Immature natural killer cell (primary cell): ENCODE measurements around the gene MPLKIP. TPM values are rescaled to one million over a fixed set of nuclear protein-coding genes. Genes with fewer than 3 reads are reported as not detected.

Experiments
- DNase-seq, 3 donors: peaks; one replicate each; pipeline ENCODE4 v3.0.0; 2022; ENCODE audit warnings: mixed read lengths in 1 of 3
- H3K27ac Mint-ChIP-seq, 6 donors: one replicate each; pipeline ENCODE4 v1.8.0; 2020; ENCODE audit warnings: mixed read lengths in 6 of 6, mild to moderate bottlenecking in 5 of 6, inconsistent platforms in 4 of 6, moderate library complexity in 3 of 6
- H3K27me3 Mint-ChIP-seq, 3 donors: one replicate each; pipeline ENCODE4 v1.8.0; 2020 to 2021; ENCODE audit warnings: low read depth in 3 of 3, mild to moderate bottlenecking in 3 of 3, mixed read lengths in 3 of 3, moderate library complexity in 3 of 3, inconsistent platforms in 1 of 3
- H3K36me3 Mint-ChIP-seq, 3 donors: one replicate each; pipeline ENCODE4 v1.8.0; 2020; ENCODE audit warnings: mixed read lengths in 3 of 3, inconsistent platforms in 2 of 3, mild to moderate bottlenecking in 2 of 3
- H3K4me1 Mint-ChIP-seq, 2 donors: one replicate each; pipeline ENCODE4 v1.8.0; 2020; ENCODE audit warnings: inconsistent platforms in 2 of 2, mild to moderate bottlenecking in 2 of 2, mixed read lengths in 2 of 2, moderate library complexity in 1 of 2
- H3K4me3 Mint-ChIP-seq, 5 donors: one replicate each; pipeline ENCODE4 v1.8.0; 2020; ENCODE audit warnings: mild to moderate bottlenecking in 5 of 5, mixed read lengths in 5 of 5, inconsistent platforms in 3 of 5, moderate library complexity in 3 of 5
- H3K9me3 Mint-ChIP-seq, 6 donors: one replicate each; pipeline ENCODE4 v1.8.0; 2020; ENCODE audit warnings: mild to moderate bottlenecking in 6 of 6, mixed read lengths in 6 of 6, inconsistent platforms in 4 of 6, moderate library complexity in 3 of 6
- polyA plus RNA-seq, 3 donors: library from polyadenylated mRNA; unstranded; fragments of 300-500 nt; fragmentation: Illumina TruSeq; gene quantifications; one replicate each; pipeline ENCODE4 v1.2.3, GENCODE V29; 2021

The MPLKIP gene
- polyA plus RNA-seq, 3 donors from 2014 or later, result 60.8 to 83.4 (median 65.0) TPM

- Mint-ChIP-seq H3K4me3 (no peak overlapping the region), H3K27me3 (peaks cover 0 to 2% (median 0%) of the 10 kb centered on the region in 3 donors), H3K4me1 (peaks cover 0 to 7% of the 10 kb centered on the region in 2 donors), H3K36me3 (peaks cover 0 to 9% (median 7%) of the 10 kb centered on the region in 3 donors), H3K27ac (no peak overlapping the region), H3K9me3 (no peaks in the 10 kb centered on the region)
- DNase-seq, result no peak
These were observed 18.5 kb downstream of the MPLKIP start for GRCh38 chr7:40115936-40116335.

GRCh38 chr7:40105879-40106473, 28.4 kb downstream of the MPLKIP start:
- H3K36me3 Mint-ChIP-seq, result no peaks in the 10 kb centered on the region
- no peak overlapping the region for H3K27ac Mint-ChIP-seq
- H3K4me1 Mint-ChIP-seq, result no peaks in the 10 kb centered on the region
- DNase-seq, result no peak
- H3K4me3 Mint-ChIP-seq, result no peak overlapping the region
- H3K9me3 Mint-ChIP-seq, result no peaks in the 10 kb centered on the region
- no peaks in the 10 kb centered on the region for H3K27me3 Mint-ChIP-seq

GRCh38 chr7:40102897-40103296, 31.5 kb downstream of the MPLKIP start:
- Mint-ChIP-seq H3K27me3 (no peaks in the 10 kb centered on the region), H3K27ac (no peak overlapping the region), H3K4me1 (no peaks in the 10 kb centered on the region), H3K4me3 (no peak overlapping the region), H3K9me3 (no peaks in the 10 kb centered on the region), H3K36me3 (peaks cover 0 to under 1% (median 0%) of the 10 kb centered on the region in 3 donors)
- DNase-seq, result no peak

GRCh38 chr7:40101201-40101600, 33.2 kb downstream of the MPLKIP start:
- Mint-ChIP-seq H3K36me3 (peaks cover 0 to 8% (median 0%) of the 10 kb centered on the region in 3 donors), H3K27ac (peak overlapping the region in 1 of 6 donors; percentile 7), H3K9me3 (no peaks in the 10 kb centered on the region), H3K4me1 (peaks cover 2 to 3% of the 10 kb centered on the region in 2 donors), H3K4me3 (no peak overlapping the region), H3K27me3 (peaks cover 0 to 1% (median 0%) of the 10 kb centered on the region in 3 donors)
- DNase-seq, result no peak

GRCh38 chr7:40099837-40100236, 34.6 kb downstream of the MPLKIP start:
- Mint-ChIP-seq H3K4me1 (peaks cover 3 to 10% of the 10 kb centered on the region in 2 donors), H3K9me3 (no peaks in the 10 kb centered on the region), H3K36me3 (peaks cover 0 to 12% (median 3%) of the 10 kb centered on the region in 3 donors), H3K27ac (peak overlapping the region in 1 of 6 donors; percentile 64), H3K4me3 (no peak overlapping the region), H3K27me3 (peaks cover 0 to 1% (median 0%) of the 10 kb centered on the region in 3 donors)
- DNase-seq, result no peak

GRCh38 chr7:40098810-40099209, 35.6 kb downstream of the MPLKIP start:
- DNase-seq, result no peak
- Mint-ChIP-seq H3K4me3 (no peak overlapping the region), H3K9me3 (no peaks in the 10 kb centered on the region), H3K27ac (no peak overlapping the region), H3K36me3 (peaks cover 0 to 21% (median 13%) of the 10 kb centered on the region in 3 donors), H3K27me3 (peaks cover 0 to 1% (median 0%) of the 10 kb centered on the region in 3 donors), H3K4me1 (peaks cover 3 to 10% of the 10 kb centered on the region in 2 donors)

- peak overlapping the region in 3 of 6 donors; percentile 40 to 69 (median 53) for H3K27ac Mint-ChIP-seq
These were observed 36.7 kb downstream of the MPLKIP start for GRCh38 chr7:40097728-40098127.

GRCh38 chr7:40095695-40096327, 38.6 kb downstream of the MPLKIP start:
- Mint-ChIP-seq H3K4me3 (no peak overlapping the region), H3K9me3 (no peaks in the 10 kb centered on the region), H3K27me3 (peaks cover 0 to 1% (median 0%) of the 10 kb centered on the region in 3 donors), H3K27ac (peak overlapping the region in 5 of 6 donors; percentile 11 to 66 (median 62)), H3K36me3 (peaks cover 6 to 30% (median 13%) of the 10 kb centered on the region in 3 donors), H3K4me1 (peaks cover 3 to 10% of the 10 kb centered on the region in 2 donors)
- no peak for DNase-seq

More at GRCh38 chr7:40097728-40098127, 36.7 kb downstream of the MPLKIP start:
- Mint-ChIP-seq H3K4me1 (peaks cover 3 to 10% of the 10 kb centered on the region in 2 donors), H3K36me3 (peaks cover 5 to 24% (median 13%) of the 10 kb centered on the region in 3 donors), H3K27me3 (peaks cover 0 to 1% (median 0%) of the 10 kb centered on the region in 3 donors), H3K9me3 (no peaks in the 10 kb centered on the region), H3K4me3 (no peak overlapping the region)
- DNase-seq, result no peak

GRCh38 chr7:40095230-40095629, 39.2 kb downstream of the MPLKIP start:
- H3K36me3 Mint-ChIP-seq, result peaks cover 6 to 30% (median 13%) of the 10 kb centered on the region in 3 donors
- no peaks in the 10 kb centered on the region for H3K9me3 Mint-ChIP-seq
- H3K4me1 Mint-ChIP-seq, result peaks cover 3 to 10% of the 10 kb centered on the region in 2 donors
- no peak for DNase-seq
- H3K27ac Mint-ChIP-seq, result no peak overlapping the region
- no peak overlapping the region for H3K4me3 Mint-ChIP-seq
- H3K27me3 Mint-ChIP-seq, result peaks cover 0 to 1% (median 0%) of the 10 kb centered on the region in 3 donors

- no peak for DNase-seq
- Mint-ChIP-seq H3K4me3 (no peak overlapping the region), H3K27ac (peak overlapping the region in 4 of 6 donors; percentile 47 to 79 (median 68)), H3K9me3 (no peaks in the 10 kb centered on the region), H3K4me1 (peaks cover 3 to 10% of the 10 kb centered on the region in 2 donors), H3K36me3 (peaks cover 10 to 33% (median 16%) of the 10 kb centered on the region in 3 donors), H3K27me3 (peaks cover 0 to 1% (median 0%) of the 10 kb centered on the region in 3 donors)
These were observed 40.6 kb downstream of the MPLKIP start for GRCh38 chr7:40093631-40094350.

- Mint-ChIP-seq H3K4me3 (no peak overlapping the region), H3K27ac (peak overlapping the region in 2 of 6 donors; percentile 32 to 40), H3K27me3 (no peaks in the 10 kb centered on the region), H3K4me1 (peaks cover 2 to 10% of the 10 kb centered on the region in 2 donors), H3K36me3 (peaks cover 10 to 37% (median 16%) of the 10 kb centered on the region in 3 donors), H3K9me3 (no peaks in the 10 kb centered on the region)
- no peak for DNase-seq
These were observed 42.2 kb downstream of the MPLKIP start for GRCh38 chr7:40092182-40092581.

GRCh38 chr7:40077849-40078248, 56.6 kb downstream of the MPLKIP start:
- DNase-seq, result no peak
- Mint-ChIP-seq H3K27me3 (peaks cover 0 to 1% (median 0%) of the 10 kb centered on the region in 3 donors), H3K27ac (no peak overlapping the region), H3K4me1 (peaks cover 0 to 7% of the 10 kb centered on the region in 2 donors), H3K4me3 (no peak overlapping the region), H3K9me3 (no peaks in the 10 kb centered on the region), H3K36me3 (peaks cover 0 to 4% (median 0%) of the 10 kb centered on the region in 3 donors)
